GM12892 (cell line): ENCODE measurements around the gene PPM1M.

Experiments used
- POLR2A ChIP-seq: IDR thresholded peaks from 2 replicates; pipeline ENCODE4 v1.6.1; 2011; ENCODE audit warnings: low read depth, low read length, control low read depth
- POLR2AphosphoS5 ChIP-seq: IDR thresholded peaks from 2 replicates; pipeline ENCODE4 v1.6.1; 2011; ENCODE audit warnings: low read depth, low read length, control low read depth

GRCh38 chr3:52227117-52227516 is 18.4 kb upstream of the PPM1M start:
- TF ChIP-seq POLR2A: no peak
- TF ChIP-seq POLR2AphosphoS5: no peak
